ENCODE data around the gene SPTLC2.

SPTLC2 gene

GRCh38 chr14:77503138-77503537 lies 113.3 kb downstream of the SPTLC2 start:
- DNase-seq (ENCODE audit: low read depth), result no peak

DNA sequence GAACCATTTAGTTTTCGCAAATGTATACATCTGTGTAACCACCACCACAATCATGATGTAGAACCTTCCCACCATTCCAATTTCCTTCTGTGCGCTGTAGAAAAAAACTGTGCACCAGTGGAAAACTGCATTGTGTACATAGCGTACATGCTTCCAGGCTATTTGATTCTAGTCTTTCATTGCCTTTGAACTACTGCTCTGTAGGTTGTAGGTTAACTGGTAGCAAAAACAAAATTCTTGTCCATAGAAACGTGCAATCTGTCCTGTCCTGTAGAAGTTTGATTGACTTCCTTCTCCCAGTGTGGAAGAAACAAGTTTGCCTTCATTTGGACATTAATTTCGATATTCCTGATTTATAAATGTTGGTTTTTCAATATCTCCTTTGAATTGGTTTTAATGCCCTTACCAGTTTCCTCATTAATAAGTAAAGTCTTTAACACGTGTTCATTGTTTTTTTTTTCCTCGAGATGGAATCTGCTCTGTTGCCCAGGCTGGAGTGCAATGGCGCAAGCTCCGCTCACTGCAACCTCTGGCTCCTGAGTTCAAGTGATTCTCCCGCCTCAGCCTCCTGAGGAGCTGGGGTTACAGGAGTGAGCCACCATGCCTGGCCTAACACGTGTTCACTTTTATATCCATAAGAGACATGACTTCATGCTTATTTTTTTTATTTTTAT lies 114.2 kb downstream of the SPTLC2 start:
- no peak for DNase-seq (ENCODE audit: low read depth)

DNA sequence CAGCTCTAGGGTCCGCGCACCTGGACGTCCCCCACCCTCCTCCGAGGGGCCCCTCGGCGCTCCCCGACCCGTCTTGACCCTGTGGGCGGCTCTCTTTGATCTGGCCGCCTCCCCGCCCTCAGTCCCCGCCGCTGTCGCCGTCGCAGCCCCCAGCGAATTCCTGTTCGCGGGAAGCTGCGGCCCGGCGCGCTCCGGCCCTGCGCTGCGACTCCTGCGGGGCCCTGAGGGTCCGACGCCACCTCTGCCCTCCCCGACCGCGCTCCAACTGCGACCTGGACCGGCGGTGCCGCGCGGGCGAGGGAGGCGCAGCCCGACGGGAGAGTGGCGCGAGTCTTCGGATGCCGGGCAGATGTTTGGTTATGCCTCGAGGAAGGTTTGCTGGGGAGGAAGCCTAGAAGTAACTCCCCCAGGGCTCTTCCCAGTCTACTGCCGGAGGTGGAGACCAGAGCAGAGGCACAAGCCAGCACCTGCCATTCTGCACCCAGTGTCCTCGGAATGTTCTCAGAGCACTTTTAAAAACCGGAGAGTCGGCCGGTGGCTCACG lies 117.4 kb downstream of the SPTLC2 start:
- no peak for DNase-seq (ENCODE audit: low read depth)

DNA sequence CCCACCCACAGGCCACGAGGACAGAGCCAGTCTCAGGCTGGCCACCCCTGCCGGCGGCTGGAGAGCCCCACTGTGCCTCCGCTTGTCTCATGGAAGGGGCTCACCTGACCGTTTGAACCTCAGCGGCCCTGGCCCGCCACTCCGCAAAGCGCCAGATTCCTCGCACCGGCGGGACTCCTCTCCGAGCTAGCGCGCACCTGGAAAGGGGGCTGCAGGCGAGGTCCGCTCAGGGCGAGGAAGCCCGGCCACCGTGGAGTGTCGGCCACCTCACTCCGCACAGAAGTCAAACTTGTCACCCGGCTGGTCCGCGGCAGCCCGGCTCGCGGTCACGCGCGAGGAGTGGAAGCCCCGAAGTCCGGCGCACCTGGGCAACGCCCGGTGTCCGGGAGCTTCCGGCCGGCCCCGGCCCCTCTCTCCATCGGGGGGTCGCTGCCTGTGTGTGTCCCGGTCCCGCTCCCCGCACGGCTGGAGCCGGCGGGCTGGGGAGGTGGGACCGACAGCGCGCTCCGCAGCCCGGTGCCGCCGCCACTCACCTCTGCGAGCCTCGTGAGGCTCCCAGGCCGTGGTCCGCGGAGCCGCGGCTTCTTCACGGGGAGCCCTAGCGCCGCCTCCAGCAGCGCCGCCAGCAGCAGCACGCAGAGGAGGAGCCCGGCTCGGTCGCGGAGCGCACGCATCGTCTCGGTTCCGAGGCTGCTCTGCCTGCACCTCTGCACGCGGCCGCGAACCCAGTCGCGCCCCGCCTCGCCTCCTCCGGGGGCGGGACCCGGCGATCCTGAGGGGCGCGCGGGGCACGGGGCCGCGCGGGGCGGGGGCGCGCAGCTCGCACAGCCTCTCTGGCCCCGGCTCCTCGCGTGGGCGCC lies 118.1 kb downstream of the SPTLC2 start, which contains the start of gene ISM2:
ISM2 (minus strand) TSS at position 697 of the 860 bp plus-strand sequence; CDS start at position 674, 23 bp downstream.
- peak; percentile 26 for DNase-seq (ENCODE audit: low read depth)

- no peak for DNase-seq (ENCODE audit: low read depth)
Measured at GRCh38 chr14:77495334-77495733, 121.1 kb downstream of the SPTLC2 start.

GRCh38 chr14:77491056-77491455 lies 125.4 kb downstream of the SPTLC2 start:
- no peak for DNase-seq (ENCODE audit: low read depth)

DNA sequence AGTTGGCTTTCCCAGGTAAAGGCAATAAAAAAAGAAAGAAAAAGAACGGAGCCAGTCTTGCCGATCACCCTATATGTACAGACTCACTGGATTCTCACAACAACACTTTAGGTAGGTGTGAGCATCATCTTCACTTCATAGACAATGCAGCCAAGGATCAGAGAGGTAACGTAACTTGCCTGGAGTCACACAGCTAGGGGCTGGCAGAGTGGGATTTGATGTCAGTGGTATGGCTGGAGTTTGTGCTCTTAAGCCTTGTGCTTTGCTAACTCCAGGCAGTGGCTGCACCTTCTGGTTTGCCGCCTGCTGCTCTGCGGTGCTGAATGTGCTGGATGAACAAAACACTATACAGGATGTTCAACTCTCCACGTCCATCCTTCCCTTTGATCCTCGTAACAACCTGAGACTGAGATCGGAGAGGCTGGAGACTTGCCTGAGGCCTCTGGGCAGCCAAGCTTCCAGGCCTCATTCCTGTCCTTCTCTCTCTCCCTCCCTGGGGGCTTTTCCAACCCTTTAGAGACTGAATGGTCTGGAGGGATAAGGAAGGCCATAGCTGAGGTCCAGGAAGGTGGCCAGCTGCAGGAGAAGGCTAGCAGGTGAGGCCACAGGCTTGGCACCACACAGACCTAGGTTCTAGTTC lies 126.0 kb downstream of the SPTLC2 start:
- DNase-seq (ENCODE audit: low read depth), result no peak

DNA sequence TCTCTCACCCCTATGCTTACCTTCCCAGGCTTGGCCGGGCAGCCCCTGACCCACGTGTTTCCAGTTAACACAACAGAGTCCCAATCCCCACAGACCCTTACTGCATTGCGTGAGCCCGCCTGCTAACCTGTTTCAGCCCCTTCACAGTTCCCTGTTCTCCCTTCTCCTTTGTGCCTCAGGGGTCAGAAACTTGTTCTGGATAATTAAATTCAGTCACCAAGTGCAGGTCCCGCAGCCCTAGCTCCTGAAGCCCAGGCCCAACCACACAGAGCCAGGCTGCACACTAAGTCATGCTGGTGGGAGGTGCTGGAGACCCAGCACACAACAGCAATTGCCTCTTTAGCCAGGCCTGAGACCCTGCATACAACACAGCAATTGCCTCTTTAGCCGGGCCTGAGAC lies 127.4 kb downstream of the SPTLC2 start:
- DNase-seq (ENCODE audit: low read depth), result no peak

DNA sequence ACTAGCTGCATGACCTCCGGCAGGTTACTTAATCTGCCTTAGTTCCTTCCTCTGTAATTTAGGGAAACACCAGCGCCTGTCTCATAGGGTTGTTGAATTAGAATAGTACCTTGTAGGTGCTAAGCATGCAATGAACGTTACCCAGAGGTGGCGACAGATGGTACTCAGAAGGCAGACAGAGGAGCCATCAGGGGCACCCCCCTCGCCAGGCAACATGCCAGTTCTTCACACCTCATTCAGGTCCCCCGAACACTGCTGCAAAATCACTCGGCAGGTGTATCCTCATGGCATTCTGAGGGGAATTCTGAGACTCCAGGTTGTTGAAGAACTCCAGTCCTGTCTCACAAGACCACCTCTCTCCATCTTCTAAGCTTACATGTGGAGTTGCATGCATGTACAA lies 127.9 kb downstream of the SPTLC2 start:
- DNase-seq (ENCODE audit: low read depth), result no peak

- no peak for DNase-seq (ENCODE audit: low read depth)
Measured at GRCh38 chr14:77485901-77486678, 130.3 kb downstream of the SPTLC2 start.

GRCh38 chr14:77485256-77485655 lies 131.2 kb downstream of the SPTLC2 start:
- no peak for DNase-seq (ENCODE audit: low read depth)

DNA sequence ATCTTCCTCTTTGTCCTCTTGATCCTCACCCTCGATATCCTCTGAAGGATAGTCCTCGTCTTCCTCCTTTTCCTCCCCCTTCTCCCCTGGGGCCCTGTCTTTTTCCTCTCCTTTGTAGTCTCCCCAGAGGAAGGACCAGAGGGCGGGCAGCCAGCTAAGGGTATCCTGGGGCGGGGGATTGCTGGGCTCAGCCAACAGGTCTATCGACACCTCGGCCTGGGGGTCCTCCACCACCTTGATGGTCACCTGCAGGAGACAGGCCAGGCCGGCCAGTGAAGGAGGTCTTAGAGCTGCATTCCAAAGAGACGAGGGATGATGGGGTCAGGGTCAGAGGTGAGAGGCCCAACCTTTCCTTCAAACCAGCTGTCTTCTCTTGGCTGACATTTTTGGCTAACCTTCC lies 134.0 kb downstream of the SPTLC2 start:
- no peak for DNase-seq (ENCODE audit: low read depth)

DNA sequence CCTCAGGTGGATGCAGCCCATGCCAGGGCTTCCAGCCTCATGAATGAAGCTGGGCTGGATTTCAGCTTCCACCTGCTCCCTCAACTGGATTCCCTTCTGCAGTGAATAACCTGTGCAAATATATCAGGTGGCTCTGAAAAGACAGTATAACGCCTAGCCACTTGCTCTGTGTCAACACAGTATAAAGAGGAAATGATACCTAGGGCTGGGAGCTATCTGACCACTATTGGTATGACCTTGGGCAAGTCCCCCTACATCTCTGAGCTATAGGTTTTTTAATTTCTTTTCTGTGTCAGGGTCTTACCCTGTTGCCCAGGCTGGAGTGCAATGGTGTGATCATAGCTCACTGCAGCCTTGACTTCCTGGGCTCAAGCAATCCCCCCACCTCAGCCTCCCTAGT lies 137.6 kb downstream of the SPTLC2 start:
- no peak for DNase-seq (ENCODE audit: low read depth)

DNA sequence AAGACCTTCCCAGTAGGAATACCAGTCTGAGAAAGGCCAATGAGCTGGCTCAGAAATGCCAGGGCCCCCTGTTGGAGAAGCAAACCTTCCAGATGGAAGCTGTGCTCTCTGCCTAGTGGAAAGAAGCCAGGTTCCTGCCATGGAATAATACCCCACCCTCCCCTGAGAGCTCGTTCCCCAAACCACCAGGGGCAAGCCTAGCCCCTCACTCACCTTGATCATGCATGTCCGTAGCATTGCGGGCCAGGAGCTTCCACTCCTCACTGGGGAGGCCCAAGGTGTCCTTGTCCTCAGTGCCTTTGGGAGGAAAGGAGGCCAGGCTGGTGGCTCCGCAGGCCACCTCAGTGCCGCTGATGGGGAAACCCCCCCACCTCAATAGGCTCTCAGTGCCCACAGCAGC lies 138.4 kb downstream of the SPTLC2 start:
- DNase-seq (ENCODE audit: low read depth), result no peak

GRCh38 chr14:77475432-77476115 lies 140.9 kb downstream of the SPTLC2 start:
- no peak for DNase-seq (ENCODE audit: low read depth)

GRCh38 chr14:77474479-77475177 lies 141.8 kb downstream of the SPTLC2 start:
- DNase-seq (ENCODE audit: low read depth), result no peak

GRCh38 chr14:77473921-77474320 lies 142.5 kb downstream of the SPTLC2 start:
- no peak for DNase-seq (ENCODE audit: low read depth)

- DNase-seq (ENCODE audit: low read depth), result no peak
Measured at GRCh38 chr14:77470224-77470870, 146.1 kb downstream of the SPTLC2 start.

GRCh38 chr14:77469539-77469938 lies 146.9 kb downstream of the SPTLC2 start:
- DNase-seq (ENCODE audit: low read depth), result no peak

GRCh38 chr14:77469067-77469505 lies 147.4 kb downstream of the SPTLC2 start:
- DNase-seq (ENCODE audit: low read depth), result no peak
